CD4-positive, alpha-beta T cell treated with Interleukin-12 subunit alpha and Interleukin-12 subunit beta, for 1 hour (primary cell): ENCODE measurements around the gene PRKCE.
"Not testable (repeated sequence)": the region's sequence is repeated elsewhere in the genome, so short reads cannot be mapped to it uniquely, and the experiment has no call there.

Experiments
- DNase-seq: peaks from one replicate; pipeline ENCODE4 v3.0.0-alpha.2; 2020

PRKCE gene

DNA sequence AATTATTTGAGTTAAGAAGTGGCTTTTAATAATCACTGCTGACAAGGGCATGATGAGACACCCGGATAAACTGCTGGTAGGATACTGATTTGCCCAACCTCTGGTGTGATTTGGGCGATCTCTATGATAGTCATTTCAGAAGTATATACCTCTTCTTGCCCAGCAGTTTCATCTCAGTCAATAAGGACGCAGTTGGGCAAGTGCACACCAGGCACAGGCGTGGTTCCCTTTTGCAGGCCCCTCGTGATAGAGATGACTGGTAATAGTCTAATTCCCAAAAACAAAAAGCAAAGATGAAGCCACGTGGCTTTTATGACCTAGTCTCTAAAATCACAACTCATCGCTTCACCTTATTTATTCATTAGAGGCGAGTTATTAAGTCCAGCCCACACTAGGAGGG is 246.4 kb downstream of the PRKCE start:
- DNase-seq: no peak

DNA sequence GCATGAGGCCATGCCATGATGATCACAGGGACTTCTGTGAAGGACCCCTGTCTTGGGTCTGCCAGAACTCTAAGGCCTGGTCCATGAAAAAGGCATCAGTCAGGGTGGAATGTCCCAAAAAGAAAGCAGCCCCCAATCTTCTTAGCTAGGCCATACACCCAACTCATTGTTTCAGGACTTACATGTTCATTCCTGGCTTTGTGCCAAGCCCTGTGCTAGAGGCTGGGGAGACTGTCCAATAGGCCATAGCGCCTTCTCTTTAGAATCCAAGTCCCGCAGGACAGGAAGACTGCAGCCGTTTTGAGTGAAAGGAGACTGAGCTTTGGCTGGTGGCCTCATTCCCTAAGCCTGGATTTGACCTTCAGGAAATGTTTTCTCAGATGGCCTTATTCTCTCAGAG is 247.3 kb downstream of the PRKCE start:
- no peak for DNase-seq

DNA sequence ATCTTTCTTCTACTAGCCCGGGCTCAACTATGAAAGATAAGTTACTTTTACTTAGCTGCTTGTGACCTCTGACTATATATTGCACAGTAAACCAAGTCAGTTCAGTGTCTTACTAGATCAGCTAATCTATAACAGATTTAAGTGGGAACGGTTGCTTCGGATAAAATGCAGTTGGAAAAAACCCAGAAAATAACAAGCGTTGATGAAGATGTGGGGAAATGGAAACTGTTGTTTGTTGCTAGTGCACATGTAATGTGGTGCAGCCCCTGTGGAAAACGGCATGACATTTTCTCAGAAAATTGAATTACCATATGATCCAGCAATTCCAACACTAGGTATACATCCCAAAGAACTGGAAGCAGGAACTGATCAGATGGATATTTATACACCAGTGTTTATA is 248.5 kb downstream of the PRKCE start:
- no peak for DNase-seq

DNA sequence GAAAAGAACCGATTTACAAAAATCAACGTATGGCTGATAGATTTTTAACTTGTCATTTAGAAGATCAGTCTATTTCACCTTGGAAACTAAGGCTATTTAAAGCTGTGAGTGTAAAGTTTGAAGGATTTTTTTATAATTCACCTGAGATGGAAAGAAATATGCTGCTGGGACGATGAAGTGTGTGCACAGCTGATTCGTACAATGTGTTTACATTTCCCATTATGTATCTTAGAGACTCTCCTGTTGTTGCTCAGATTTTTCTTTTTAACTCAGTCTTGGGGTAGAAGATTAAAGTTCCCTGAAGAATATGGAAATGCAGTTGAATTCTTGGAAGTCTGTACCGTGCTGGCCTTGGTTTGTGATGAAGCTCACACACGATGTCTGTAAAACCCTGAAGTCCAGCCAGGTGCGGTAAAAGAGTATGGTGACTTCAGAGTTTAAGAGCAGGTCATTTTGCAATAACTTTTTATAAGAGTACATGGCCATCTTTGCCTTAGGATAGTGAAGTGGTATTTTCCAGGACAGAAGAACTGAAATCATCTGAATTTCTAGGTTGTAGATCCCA is 250.1 kb downstream of the PRKCE start:
- DNase-seq: no peak

DNA sequence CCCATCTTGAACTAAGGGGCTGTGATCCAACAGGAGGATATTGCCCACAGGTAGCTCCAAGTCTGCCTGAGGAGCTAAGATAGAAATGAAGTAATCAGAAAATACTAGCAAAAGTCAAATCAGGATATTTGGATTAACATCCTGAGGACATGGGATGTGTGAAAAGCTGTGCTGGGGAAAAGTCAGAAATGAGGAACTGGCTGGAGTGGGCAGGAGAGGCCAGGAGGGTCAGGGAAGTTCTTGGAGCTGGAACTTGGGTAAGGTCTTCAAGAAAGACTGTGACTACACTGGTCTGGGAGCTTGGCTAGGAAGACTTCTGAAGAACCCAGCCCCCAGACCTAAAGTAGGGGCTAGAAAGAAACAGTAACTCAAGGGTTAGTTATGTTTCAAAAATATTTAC is 250.9 kb downstream of the PRKCE start:
- no peak for DNase-seq

DNA sequence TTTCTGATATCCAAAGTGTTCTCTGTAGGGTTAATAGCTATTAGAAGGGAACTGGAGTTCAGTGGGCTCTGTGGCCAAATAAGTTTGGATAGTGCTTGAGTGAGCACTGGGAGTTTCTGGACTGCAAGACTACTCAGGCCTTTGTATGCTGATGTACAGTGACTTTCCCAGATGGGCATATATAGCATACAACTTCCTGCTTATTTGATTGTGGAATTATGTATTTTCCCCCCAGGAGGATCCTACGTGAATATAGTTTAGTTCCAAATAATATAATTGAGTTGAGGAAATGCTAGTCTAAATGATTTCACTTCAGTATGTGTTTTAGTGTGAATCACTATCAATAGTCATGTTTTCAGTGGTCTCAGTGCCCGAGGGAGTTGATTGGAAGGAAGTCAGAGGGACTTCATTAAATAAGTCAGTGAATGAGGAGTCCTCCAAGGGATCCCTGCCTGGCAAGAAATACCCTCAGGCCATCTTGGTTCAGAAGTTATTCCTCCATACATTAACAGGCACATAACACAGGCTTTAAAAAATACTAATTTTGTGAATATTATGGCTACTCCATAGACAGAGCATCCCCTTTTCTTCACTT is 251.4 kb downstream of the PRKCE start:
- DNase-seq: no peak

DNA sequence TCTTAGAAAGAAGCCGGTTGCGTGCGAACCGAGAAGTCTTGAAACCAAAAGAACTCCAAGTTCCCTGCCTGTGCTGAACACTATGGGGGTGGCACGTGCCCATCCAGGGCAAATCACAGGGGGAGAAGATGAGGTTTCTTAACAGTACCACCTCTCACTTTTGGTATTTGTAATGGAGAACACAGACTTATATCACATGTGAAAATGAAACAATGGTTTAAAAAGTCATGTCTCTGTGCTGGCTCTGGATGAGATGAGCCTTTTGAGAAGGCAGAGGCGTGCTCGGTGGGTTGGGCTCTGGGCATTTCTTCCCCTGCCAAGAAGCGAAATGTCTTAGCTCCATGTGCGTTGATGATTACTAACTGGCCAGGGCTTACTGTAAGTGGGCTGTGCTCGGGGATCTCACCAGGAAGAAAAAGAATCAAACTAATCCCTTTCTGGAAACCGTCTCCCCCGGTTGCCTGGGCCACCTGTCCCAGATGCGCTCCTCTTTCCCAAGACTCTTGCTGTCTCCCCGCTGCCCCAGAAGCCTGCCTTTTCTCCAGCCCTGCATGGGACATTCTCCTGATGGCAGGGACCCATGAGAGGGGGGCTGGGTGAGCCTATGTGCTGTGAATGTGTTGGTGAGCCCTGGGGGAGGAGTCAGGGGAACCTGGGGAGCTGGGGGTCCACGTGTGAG is 252.9 kb downstream of the PRKCE start:
- DNase-seq: no peak

DNA sequence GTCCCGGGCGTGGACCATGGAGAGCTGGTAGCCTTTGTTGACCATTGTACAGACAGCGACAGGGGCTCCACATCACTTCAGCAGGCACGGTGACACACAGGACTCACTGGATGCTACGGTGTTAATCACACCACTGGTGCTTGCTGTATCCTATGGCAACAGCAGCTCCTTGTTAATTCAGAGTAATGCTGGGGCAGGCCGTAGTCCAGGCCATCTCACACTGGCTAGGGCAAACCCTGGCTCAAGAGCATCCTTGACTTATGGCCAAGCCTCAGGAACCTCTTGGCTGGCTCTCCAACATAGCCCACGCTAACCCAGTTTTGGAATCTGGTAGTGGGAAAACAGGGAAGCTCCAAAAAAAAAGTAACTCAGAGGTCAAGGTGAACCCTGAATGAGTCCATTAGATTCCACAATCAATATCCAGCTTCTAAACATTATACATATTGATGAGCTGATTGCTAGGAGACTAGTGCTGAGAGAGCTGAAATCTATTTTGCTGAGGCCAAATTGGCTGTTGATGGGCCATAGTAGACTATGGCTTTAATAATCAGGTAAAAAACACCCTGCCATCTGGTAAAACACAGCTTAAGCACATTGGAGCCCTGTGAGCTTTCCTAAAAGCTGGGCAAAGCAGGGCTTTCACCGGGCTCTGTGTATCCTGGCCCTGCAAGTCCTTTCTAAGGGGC is 253.6 kb downstream of the PRKCE start:
- DNase-seq: no peak

DNA sequence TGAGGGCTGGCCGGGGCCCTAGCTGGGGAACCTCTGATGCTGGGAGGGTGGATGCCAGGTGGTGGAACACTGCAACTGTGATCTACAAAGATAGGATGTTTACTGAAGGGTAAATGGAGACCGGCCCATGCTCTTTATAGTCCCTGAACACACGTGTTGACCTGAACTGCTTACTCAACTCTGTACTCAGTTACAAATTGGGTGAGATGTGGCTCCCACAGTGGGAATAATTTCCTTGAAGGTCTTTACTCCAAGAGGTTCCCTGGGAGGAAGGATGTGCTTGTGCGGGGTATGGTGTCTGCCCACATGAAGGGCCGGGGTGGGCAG is 254.1 kb downstream of the PRKCE start:
- DNase-seq: no peak

DNA sequence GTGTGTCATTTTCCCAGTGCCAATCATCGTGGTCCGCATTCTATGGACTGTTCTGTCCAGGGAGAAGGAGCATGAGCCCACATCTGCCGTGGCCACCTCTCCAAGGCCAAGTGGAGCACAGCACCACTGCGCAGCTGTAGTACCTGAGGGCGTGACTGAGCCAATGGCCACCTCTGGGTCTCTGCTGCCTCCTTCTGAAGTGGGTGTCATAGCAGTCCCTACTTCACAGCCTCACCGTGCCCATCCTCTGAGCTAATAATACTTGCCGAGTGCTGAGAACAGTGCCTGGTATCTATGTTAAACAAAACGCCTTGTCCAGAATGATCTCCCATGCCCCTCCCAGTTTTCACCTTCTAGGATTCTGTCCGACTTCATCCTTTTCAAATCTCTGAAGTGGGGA is 256.1 kb downstream of the PRKCE start:
- DNase-seq: no peak

DNA sequence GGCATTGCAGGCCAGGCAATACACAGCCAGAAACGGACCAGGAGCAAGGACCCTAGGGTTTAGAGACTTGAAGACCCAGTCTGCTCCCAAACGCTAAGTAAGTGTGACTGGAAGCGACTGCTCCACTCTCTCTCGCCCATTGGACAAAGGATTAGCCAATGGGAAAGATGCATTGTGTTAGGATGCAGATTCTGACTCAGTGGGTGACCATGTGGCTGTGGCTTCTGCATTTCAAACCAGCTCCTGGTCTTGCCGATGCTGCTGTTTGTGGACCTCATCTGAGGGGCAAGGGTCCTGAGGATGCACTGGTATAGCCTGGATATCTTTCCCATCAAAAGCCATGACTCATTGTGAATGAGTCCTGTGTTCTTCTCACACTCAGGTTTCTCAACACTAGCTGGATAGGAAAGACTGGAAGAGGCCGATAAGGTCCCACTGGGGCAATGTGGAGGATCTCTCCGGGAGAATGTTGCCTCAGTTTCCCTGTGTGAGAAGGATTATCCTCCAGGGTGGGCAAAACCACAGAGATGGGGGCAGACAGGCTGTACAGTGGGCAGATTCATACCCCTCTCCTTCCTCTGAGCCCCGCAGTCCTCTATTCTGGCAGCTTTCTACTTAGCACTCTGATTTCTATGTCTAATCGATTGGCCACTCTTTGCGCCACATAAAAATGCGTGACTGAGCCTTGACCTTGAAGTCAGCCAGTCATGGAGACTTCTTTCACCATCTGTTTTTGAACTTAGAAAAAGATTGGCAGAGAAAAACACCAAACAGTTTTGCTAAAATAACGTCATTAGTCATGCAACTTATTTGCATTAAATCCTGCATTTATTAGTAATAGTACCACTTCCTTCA is 257.1 kb downstream of the PRKCE start:
- no peak for DNase-seq

DNA sequence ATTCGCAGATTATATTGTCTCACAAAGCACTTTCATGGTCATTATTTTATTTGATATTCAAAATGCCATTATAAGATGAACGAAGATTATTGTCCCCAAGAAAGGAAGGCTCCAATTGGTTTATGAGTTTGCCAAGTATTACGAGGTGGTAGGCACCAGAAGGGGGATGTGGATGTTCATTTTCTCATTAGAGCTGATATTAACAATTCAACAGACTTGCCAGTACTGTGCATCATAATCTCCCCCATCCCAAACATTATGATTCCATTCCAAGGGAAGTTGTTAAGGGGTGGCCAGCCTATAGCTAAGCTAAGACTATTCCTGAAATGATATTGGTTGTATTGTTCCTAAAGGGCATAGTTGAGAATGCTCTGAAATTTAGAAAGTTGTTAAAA is 257.7 kb downstream of the PRKCE start:
- DNase-seq: no peak

DNA sequence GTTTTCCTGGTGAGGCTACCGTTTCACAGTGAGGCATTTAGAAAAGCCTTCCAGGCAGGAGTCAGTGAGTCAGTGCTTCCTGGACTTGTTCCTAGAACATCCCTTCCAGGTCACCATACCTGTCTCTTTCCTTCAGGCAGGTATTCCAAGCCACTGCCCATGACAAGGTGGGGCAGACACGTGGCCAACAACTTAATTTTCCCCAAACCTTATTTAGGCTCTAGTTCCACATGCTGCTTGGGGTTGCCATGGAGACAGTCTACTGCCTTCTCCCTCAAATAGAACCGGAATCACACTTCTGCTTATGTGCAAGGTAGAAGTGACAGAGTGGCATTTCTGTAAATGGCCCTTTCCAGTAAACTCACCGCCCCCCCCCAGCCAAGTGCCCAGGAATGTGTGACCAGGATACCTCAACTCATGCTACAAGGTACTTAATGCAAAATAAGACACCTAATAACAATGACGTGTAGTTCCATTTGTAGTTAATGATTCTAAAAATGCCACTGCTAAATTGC is 258.3 kb downstream of the PRKCE start:
- DNase-seq: no peak

DNA sequence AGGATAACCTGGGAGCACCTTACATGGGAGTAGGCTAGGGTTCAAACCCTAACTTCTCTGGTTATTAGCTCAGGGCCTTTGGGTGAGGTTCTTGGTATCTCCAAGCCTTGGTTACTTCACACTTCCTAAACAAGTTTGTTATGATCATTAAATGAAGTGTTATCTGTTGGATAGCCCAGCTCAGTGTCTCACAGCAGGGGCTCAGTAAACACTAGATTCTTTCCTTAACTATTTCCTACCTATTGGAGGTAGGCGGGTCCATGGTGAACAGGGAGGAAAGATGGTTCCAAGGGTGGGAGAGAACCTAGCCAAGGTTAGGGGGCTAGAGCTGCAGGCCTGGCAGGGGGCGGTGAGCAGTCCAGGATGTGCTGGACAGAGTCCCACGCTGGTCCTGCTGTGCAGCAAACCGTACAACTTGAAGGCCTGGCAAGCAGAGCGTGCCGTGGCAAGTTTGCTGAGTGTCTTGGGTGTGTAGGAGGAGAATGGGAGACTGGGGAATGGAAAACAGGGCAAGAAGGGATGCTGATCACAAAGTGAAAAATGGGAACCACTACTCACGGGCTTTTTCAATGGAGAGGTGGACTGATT is 259.1 kb downstream of the PRKCE start:
- no peak for DNase-seq

DNA sequence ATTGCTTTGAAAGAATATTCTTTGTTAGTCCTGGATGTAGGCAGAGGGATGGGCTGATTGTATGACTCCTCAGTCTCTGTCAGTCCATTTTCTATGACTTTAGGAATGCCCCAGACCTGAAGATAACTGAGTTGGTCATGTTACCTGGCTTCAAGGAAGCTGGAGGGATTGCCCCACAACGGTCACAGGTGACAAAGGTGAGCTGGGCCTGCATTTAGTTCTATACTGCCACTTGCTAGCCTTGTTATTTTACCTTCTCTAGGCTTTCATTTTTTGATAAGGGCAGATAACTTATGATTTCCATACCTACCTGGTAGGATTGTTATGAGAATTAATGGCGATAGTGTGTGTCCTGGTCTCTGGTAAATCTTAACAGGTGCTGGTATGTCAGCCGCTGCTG is 260.1 kb downstream of the PRKCE start:
- DNase-seq: no peak

DNA sequence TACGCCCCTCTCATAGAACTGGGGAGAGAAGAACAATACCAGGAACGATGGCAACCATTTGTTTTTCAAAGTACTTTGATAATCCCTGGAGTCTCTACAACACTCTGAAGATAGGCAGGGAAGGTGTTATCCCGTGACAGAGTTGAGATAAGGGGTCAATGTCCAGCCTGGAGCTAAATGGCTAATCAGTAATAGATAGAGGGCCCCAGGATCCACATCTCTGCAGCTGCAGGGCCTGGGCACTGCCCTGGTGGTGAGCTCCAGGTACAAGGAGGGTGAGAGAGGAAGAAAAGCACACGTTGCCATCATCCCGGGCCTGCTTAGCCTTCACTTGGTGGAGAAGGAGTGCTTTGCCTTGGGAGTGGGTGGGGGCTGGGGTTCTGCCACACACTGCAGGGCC is 260.6 kb downstream of the PRKCE start:
- no peak for DNase-seq

DNA sequence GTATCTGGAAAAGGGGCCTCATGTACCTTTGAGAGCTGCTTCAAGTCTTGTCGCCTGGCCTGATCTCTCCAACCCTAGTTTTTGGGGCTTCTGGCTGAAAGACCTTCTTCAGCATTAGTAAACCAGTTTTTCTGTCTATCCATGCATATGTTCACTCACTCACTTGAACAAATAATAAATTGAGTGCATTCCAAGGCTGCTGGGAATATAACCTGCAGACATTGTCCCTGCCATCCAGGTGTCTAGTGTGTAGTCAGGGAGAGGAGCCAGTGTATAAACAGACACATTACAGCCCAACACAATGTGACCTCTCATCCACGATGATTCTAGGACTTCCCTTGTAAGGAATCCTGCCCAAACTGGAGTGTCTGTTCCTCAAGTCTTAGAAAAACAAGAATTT is 262.1 kb downstream of the PRKCE start:
- no peak for DNase-seq

DNA sequence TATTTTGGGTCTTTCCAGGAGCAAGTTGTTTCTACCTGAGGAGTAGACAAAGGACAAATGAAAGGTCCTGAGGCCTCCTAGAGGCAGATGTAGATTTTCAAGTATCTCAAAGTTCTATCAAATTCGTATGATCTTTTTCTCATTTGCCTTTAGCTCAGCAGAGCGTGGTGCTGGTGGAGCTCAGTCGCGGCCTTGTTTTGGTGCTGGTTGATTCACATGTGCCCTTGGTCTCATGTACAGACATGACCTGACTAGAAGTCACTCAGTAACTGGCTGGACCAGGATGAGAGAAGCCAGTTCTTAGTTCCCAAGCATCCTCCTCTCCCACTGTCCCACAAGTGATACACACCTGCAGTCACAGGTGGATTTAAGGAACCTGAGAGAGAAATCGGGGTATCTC is 264.0 kb downstream of the PRKCE start:
- DNase-seq: no peak

DNA sequence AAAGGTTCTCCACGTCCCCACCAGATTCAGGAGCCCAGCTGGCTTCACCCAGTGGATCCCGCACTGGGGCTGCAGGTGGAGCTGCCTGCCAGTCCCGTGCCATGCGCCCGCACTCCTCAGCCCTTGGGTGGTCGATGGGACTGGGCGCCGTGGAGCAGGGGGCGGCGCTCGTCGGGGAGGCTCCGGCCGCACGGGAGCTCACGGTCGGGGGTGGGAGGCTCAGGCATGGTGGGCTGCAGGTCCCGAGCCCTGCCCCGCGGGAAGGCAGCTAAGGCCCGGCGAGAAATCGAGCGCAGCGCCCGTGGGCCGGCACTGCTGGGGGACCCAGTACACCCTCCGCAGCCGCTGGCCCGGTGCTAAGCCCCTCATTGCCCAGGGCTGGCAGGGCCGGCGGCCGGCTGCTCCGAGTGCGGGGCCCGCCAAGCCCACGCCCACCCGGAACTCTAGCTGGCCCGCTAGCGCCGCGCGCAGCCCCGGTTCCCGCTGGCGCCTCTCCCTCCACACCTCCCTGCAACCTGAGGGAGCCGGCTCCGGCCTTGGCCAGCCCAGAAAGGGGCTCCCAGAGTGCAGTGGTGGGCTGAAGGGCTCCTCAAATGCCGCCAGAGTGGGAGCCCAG is 266.2 kb downstream of the PRKCE start:
- DNase-seq: not testable (repeated sequence)

DNA sequence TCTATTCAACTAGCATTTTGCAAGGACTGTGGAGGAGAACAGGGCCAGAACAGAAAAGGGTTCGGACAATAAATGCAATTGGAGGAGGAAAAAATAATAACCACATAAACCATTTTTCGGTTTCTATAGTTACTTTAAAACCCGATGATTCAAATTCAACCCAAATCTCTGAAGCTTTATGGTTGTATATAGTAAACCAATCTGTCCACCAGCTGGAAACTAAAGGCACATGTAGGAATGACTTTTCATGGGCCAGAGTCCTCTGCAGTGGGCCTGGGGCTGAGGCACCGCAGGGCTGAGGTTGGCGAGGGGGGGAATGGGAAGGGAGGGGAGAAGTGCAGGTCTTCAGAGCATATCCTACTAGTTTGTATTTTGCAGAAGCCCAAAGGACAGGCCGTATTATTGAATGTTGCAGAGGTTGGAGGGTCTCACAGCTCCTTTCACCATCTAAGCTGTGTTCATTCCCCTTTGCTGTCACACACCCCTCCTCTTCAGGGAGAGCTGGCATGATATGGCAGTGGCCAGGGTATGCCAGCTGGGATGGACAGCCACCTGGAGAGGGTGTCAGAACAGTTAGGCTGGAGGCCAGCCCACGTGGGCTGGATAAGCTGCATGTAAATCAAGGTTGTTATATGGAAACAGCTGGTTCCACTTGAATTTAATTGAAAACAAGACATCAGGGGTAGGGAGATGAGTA is 267.1 kb downstream of the PRKCE start:
- no peak for DNase-seq

DNA sequence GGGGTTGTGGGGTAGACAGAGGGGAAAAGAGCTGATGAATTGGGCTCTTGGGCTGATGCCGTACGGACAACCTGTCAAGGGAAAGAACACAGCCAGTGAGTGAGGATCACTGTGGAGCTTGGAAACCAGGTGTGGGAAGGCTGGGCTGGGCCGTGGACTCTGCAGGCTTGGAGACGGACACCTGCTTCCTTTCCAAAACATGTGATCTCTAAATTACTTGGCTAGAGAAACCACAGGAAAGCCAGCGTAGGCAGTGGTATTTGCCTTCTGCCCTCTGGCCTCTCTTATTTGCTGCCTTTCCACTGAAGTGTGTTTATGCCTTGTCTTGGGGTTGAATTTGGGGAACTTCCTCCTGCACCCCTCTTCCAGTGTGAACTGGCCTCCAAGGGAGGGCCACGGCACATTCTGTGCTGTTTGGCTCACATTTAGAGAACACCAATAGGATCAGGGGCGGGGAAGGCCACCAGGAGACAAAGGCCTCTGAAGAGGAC is 267.7 kb downstream of the PRKCE start:
- no peak for DNase-seq

DNA sequence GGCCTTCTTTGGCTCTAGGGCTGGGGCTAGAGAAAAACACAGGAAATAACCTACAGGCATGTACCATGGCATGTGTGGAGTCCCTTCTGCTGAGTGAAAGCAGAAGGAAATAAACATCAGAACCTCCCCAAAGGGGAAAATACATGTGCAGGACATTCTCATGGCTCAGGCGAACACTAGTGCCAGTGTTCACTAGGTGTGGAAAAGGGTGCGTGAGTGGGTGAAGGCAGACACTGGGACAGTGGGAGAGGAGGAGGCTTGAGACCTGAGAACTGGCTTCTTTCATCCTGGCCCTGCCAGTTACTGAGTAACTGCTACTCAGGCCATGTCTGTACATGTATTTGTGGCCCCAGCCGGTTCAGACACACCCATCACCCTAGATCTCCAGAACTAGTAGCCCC is 268.2 kb downstream of the PRKCE start:
- DNase-seq: no peak
